CD4-positive, alpha-beta T cell treated with Interleukin-2 at 100 ng/mL for 4 hours (primary cell): Measurements from ENCODE around the gene PPP1R9B.
A peak's percentile ranks its signal among the peaks of the same experiment; 100 is the strongest.

ENCODE experiments used
- DNase-seq: peaks from one replicate; pipeline ENCODE4 v3.0.0-alpha.2; 2020; ENCODE audit warnings: low spot score

The PPP1R9B gene

GRCh38 chr17:50187394-50187725, 36.9 kb upstream of the PPP1R9B start:
- no peak for DNase-seq

GRCh38 chr17:50186661-50187393, 36.4 kb upstream of the PPP1R9B start:
- DNase-seq, result no peak

GRCh38 chr17:50185631-50186471, 35.4 kb upstream of the PPP1R9B start:
- DNase-seq, result no peak

- DNase-seq, result no peak
Measured at GRCh38 chr17:50184611-50185398, 34.3 kb upstream of the PPP1R9B start.

- no peak for DNase-seq
Measured at GRCh38 chr17:50184064-50184463, 33.6 kb upstream of the PPP1R9B start.

GRCh38 chr17:50183421-50183994, 33.0 kb upstream of the PPP1R9B start:
- no peak for DNase-seq

- no peak for DNase-seq
Measured at GRCh38 chr17:50182783-50183420, 32.4 kb upstream of the PPP1R9B start.

- DNase-seq, result no peak
Measured at GRCh38 chr17:50181591-50182560, 31.4 kb upstream of the PPP1R9B start.

- no peak for DNase-seq
Measured at GRCh38 chr17:50181144-50181543, 30.7 kb upstream of the PPP1R9B start.

- no peak for DNase-seq
Measured at GRCh38 chr17:50180620-50181019, 30.1 kb upstream of the PPP1R9B start.

- no peak for DNase-seq
Measured at GRCh38 chr17:50180111-50180510, 29.6 kb upstream of the PPP1R9B start.

- DNase-seq, result peak; percentile 56
Measured at GRCh38 chr17:50177983-50178834, 27.7 kb upstream of the PPP1R9B start.

- DNase-seq, result no peak
Measured at GRCh38 chr17:50177476-50177875, 27.0 kb upstream of the PPP1R9B start.

GRCh38 chr17:50176559-50177357, 26.3 kb upstream of the PPP1R9B start:
- no peak for DNase-seq

- DNase-seq, result no peak
Measured at GRCh38 chr17:50175035-50175807, 24.7 kb upstream of the PPP1R9B start.

- DNase-seq, result no peak
Measured at GRCh38 chr17:50174444-50174843, 24.0 kb upstream of the PPP1R9B start.

GRCh38 chr17:50173335-50173941, 23.0 kb upstream of the PPP1R9B start:
- DNase-seq, result no peak

GRCh38 chr17:50172936-50173334, 22.5 kb upstream of the PPP1R9B start:
- DNase-seq, result no peak
